NK-92 treated with Interleukin-12 subunit alpha and Interleukin-12 subunit beta, amount 100 ng/mL, for 24 hours (cell line): ENCODE measurements around the gene PRRC2A.

Source experiments
- DNase-seq: peaks from one replicate; lab custom pipeline; 2025; lab: John Stamatoyannopoulos, UW

The PRRC2A gene

DNA sequence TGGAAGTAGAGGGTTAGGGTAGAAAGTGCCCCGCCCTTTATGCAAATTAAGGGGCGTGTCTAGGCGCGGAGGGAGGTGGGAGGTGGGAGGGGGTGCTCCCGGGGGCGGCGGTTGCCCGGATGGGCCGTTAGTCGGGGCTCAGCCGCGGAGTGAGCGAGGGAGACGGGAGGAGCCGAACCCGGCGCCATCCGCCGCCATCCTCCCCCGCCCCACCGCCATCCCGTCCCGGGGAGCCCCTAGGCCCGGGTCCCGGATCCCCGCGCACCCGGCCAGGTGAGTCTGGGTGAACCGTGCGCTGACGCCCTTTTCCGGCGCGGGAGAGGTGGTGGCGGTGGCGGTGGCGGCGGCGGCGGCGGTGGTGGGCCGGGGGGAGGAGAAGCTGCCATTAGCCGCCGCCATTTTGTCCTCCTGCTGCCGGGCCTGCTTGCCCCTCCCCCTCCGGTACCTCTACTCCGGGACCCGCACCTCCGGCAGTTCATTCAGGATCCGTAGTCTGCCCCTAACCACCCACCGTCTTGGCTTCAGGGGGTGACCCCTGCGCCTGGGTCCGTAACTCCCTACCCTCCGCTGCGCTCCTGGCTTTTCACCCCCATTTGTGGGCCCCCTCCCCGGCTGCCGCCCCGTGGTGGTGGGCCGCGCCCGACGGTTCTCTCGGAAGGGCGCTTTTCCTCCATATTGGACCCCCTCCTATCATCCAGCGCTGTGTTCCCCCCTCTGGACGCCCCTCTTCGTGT, at the start of gene PRRC2A:
TSS of gene PRRC2A (plus strand) at position 130 of the 734 bp plus-strand sequence. CDS start 2,075 bp downstream, outside the sequence.
- DNase-seq = peak; percentile 100

DNA sequence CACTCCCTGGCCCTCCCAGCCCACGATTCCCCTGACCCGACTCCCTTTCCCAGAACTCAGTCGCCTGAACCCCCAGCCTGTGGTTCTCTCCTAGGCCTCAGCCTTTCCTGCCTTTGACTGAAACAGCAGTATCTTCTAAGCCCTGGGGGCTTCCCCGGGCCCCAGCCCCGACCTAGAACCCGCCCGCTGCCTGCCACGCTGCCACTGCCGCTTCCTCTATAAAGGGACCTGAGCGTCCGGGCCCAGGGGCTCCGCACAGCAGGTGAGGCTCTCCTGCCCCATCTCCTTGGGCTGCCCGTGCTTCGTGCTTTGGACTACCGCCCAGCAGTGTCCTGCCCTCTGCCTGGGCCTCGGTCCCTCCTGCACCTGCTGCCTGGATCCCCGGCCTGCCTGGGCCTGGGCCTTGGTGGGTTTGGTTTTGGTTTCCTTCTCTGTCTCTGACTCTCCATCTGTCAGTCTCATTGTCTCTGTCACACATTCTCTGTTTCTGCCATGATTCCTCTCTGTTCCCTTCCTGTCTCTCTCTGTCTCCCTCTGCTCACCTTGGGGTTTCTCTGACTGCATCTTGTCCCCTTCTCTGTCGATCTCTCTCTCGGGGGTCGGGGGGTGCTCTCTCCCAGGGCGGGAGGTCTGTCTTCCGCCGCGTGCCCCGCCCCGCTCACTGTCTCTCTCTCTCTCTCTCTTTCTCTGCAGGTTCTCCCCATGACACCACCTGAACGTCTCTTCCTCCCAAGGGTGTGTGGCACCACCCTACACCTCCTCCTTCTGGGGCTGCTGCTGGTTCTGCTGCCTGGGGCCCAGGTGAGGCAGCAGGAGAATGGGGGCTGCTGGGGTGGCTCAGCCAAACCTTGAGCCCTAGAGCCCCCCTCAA, 48.2 kb upstream of the PRRC2A start, which contains the start of gene LTA:
TSS of gene LTA (plus strand) at position 249 of the 871 bp plus-strand sequence. CDS start at position 703, 454 bp downstream.
- no peak for DNase-seq

DNA sequence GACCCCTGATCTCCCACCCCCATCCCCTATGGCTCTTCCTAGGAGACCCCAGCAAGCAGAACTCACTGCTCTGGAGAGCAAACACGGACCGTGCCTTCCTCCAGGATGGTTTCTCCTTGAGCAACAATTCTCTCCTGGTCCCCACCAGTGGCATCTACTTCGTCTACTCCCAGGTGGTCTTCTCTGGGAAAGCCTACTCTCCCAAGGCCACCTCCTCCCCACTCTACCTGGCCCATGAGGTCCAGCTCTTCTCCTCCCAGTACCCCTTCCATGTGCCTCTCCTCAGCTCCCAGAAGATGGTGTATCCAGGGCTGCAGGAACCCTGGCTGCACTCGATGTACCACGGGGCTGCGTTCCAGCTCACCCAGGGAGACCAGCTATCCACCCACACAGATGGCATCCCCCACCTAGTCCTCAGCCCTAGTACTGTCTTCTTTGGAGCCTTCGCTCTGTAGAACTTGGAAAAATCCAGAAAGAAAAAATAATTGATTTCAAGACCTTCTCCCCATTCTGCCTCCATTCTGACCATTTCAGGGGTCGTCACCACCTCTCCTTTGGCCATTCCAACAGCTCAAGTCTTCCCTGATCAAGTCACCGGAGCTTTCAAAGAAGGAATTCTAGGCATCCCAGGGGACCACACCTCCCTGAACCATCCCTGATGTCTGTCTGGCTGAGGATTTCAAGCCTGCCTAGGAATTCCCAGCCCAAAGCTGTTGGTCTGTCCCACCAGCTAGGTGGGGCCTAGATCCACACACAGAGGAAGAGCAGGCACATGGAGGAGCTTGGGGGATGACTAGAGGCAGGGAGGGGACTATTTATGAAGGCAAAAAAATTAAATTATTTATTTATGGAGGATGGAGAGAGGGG, 47.0 kb upstream of the PRRC2A start:
- DNase-seq = no peak

DNA sequence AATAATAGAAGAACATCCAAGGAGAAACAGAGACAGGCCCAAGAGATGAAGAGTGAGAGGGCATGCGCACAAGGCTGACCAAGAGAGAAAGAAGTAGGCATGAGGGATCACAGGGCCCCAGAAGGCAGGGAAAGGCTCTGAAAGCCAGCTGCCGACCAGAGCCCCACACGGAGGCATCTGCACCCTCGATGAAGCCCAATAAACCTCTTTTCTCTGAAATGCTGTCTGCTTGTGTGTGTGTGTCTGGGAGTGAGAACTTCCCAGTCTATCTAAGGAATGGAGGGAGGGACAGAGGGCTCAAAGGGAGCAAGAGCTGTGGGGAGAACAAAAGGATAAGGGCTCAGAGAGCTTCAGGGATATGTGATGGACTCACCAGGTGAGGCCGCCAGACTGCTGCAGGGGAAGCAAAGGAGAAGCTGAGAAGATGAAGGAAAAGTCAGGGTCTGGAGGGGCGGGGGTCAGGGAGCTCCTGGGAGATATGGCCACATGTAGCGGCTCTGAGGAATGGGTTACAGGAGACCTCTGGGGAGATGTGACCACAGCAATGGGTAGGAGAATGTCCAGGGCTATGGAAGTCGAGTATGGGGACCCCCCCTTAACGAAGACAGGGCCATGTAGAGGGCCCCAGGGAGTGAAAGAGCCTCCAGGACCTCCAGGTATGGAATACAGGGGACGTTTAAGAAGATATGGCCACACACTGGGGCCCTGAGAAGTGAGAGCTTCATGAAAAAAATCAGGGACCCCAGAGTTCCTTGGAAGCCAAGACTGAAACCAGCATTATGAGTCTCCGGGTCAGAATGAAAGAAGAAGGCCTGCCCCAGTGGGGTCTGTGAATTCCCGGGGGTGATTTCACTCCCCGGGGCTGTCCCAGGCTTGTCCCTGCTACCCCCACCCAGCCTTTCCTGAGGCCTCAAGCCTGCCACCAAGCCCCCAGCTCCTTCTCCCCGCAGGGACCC, 46.1 kb upstream of the PRRC2A start:
- no peak for DNase-seq

DNA sequence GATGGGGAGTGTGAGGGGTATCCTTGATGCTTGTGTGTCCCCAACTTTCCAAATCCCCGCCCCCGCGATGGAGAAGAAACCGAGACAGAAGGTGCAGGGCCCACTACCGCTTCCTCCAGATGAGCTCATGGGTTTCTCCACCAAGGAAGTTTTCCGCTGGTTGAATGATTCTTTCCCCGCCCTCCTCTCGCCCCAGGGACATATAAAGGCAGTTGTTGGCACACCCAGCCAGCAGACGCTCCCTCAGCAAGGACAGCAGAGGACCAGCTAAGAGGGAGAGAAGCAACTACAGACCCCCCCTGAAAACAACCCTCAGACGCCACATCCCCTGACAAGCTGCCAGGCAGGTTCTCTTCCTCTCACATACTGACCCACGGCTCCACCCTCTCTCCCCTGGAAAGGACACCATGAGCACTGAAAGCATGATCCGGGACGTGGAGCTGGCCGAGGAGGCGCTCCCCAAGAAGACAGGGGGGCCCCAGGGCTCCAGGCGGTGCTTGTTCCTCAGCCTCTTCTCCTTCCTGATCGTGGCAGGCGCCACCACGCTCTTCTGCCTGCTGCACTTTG, 45.1 kb upstream of the PRRC2A start, which contains the start of gene TNF:
TSS of gene TNF (plus strand) at position 231 of the 567 bp plus-strand sequence. CDS start at position 408, 177 bp downstream.
- peak; percentile 48 for DNase-seq

DNA sequence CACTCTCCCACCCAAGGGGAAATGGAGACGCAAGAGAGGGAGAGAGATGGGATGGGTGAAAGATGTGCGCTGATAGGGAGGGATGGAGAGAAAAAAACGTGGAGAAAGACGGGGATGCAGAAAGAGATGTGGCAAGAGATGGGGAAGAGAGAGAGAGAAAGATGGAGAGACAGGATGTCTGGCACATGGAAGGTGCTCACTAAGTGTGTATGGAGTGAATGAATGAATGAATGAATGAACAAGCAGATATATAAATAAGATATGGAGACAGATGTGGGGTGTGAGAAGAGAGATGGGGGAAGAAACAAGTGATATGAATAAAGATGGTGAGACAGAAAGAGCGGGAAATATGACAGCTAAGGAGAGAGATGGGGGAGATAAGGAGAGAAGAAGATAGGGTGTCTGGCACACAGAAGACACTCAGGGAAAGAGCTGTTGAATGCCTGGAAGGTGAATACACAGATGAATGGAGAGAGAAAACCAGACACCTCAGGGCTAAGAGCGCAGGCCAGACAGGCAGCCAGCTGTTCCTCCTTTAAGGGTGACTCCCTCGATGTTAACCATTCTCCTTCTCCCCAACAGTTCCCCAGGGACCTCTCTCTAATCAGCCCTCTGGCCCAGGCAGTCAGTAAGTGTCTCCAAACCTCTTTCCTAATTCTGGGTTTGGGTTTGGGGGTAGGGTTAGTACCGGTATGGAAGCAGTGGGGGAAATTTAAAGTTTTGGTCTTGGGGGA, 44.4 kb upstream of the PRRC2A start:
- no peak for DNase-seq

DNA sequence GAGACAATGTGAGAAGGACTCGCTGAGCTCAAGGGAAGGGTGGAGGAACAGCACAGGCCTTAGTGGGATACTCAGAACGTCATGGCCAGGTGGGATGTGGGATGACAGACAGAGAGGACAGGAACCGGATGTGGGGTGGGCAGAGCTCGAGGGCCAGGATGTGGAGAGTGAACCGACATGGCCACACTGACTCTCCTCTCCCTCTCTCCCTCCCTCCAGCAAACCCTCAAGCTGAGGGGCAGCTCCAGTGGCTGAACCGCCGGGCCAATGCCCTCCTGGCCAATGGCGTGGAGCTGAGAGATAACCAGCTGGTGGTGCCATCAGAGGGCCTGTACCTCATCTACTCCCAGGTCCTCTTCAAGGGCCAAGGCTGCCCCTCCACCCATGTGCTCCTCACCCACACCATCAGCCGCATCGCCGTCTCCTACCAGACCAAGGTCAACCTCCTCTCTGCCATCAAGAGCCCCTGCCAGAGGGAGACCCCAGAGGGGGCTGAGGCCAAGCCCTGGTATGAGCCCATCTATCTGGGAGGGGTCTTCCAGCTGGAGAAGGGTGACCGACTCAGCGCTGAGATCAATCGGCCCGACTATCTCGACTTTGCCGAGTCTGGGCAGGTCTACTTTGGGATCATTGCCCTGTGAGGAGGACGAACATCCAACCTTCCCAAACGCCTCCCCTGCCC, 43.5 kb upstream of the PRRC2A start:
- peak; percentile 51 for DNase-seq

DNA sequence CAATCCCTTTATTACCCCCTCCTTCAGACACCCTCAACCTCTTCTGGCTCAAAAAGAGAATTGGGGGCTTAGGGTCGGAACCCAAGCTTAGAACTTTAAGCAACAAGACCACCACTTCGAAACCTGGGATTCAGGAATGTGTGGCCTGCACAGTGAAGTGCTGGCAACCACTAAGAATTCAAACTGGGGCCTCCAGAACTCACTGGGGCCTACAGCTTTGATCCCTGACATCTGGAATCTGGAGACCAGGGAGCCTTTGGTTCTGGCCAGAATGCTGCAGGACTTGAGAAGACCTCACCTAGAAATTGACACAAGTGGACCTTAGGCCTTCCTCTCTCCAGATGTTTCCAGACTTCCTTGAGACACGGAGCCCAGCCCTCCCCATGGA, 42.9 kb upstream of the PRRC2A start:
- DNase-seq = no peak

DNA sequence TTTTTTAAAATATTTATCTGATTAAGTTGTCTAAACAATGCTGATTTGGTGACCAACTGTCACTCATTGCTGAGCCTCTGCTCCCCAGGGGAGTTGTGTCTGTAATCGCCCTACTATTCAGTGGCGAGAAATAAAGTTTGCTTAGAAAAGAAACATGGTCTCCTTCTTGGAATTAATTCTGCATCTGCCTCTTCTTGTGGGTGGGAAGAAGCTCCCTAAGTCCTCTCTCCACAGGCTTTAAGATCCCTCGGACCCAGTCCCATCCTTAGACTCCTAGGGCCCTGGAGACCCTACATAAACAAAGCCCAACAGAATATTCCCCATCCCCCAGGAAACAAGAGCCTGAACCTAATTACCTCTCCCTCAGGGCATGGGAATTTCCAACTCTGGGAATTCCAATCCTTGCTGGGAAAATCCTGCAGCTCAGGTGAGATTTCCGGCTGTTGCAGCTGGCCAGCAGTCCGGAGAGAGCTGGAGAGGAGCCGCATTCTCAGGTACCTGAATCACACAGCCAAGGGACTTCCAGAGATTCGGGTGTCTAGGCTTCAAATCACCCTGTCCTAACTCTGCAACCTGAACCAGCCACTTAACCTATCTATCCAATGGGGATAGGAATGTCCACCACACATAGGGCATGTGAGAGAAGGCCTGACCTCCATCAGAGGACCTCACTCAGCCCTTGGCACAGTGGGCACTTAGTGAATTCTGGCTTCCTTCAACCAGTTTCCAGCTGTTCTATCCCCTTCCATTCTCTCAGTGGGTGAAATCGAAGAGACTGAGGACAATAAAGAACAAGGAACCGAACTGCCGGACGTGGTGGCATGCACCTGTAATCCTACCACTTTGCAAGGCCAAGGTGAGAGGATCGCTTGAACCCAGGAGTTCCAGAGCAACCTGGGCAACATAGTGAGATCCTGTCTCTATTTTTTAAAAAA, 42.1 kb upstream of the PRRC2A start:
- no peak for DNase-seq

DNA sequence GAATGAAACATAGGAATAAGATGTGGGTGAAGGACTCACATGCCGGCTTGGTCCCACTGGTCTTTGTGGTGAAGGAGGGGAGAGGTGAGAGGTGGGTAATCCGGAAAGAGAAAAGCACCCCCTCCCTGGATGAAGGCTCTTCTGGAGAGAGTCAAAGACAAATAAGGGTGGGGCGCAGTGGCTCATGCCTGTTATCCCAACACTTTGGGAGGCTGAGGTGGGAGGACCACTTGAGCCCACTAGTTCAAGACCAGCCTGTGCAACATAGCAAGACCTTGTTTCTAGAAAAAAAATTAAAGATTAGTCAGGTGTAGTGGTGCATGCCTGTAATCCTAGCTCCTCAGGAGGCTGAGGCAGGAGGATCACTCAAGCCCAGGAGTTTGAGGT, 41.4 kb upstream of the PRRC2A start:
- DNase-seq = no peak

DNA sequence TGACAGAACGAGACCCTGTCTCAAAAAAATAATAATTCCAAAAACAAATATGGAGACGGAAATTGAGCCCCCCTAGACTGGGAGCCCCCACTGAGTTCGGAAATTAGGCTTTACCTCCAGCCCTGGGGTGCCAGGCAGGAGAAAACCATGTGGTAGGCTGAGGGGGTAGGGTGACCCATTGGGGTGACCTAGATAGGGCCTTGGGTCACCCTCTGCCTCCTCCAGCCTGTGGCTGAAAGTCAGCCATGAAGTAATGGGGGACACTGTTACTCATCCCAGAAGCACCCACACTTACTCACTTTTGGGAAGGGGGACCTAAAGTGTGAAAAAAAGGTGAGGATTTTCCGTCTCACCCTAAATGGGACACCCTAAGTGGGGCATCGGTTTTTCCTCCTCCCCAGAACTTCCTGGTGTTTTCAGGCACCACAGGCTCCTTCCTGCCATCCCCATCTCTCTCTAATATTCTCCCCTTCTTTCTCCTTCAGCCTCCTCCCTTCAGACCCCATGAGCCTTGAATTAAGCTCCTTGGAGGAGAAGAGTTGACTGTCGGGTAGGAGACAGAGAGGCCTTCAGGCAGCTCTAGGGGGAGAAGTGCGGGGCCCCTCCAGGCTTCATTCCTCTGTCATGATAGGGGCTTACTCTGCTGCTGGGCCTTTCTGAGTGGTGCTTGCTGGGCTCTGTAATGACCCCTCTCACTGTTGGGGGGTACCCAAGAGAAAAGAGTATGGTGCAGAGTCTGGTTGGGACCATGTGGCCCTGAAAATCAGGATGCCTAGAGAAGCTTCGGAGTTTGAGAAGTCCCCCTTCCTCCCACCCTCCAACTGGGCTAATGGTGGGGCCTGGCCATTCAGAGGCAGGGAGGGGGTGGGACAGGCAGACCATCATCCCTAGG, 40.7 kb upstream of the PRRC2A start:
- DNase-seq = no peak

DNA sequence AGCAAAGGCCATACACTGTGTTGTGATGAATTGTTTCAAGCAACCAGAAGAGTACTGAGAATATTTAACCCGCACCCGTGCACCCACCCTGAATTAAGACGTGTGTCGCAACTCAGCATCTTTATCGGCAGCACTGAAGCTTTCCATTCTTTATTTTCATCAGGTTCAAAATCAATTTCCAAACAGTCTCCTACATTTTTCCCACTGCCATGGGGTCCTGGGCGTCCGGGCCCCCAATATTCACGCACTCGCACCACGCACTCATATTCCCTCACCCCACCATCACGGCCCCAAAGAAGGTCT, 40.1 kb upstream of the PRRC2A start:
- DNase-seq = no peak

DNA sequence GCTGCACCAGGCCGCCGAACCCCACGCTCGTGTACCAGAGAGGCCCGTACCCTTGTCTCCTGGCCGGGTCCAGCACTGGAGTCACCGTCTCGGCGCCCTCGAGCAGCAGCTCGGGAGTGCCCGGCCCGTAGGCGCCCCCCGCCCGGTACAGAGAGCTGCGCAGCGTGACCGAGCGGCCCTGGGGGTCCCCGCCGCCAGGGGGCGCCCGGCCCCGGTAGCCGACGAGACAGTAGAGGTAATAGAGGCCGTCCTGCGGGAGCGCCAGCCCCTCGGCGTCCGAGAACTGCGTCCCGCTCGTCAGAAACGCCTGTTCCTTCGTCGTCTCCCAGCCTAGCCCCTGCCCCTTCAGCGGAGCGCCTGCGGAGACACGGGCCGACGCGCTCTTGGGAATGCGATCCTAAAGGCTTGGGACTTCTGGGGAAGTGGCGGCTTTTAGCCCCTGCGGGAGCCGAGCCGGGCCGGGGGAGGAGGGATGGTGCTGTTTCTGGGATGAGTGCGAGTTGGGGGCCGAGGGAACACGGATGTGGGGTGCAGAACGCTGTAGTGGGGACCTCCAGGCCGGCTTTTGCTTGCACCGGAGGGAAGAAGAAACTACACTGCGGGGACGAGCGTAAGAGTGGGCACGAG, 39.6 kb upstream of the PRRC2A start:
- DNase-seq = peak; percentile 78

DNA sequence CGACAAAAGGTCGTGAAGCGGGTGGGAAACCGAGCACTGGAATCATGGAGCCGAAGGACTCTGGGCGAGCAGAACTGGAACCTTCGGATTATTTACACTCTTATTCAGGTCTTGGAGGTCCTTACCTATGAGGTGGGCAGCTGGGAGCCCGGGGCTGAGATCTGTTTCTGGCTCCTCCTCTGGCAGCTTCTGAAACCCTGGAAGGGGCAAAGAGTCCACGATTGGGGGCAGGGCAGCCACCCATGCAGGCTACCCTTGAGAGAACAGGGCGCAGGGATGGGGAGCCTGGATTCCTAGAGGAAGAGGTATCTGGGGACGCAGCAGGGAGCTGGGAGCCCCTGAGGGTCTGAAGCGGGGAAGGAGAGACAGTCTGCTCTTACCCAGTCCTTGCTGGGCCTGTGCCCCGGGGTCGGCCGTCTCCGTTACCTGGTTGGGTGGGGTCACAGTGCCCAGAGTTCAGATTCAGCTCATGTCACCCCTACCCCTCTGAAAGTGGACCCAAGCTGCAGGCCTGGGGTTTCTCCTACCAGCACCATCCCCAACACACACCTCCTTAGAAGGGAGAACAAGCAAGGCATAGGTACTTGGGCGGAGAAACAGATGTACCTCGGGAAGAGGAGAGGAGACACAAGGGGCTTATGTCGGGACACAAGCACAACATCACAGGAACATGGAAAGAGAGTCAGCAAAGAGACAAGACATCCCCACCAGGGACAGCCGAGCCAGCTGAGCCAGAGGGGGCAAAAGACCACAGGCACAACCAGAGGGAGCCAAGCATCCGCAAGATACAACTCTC, 38.9 kb upstream of the PRRC2A start:
- no peak for DNase-seq

DNA sequence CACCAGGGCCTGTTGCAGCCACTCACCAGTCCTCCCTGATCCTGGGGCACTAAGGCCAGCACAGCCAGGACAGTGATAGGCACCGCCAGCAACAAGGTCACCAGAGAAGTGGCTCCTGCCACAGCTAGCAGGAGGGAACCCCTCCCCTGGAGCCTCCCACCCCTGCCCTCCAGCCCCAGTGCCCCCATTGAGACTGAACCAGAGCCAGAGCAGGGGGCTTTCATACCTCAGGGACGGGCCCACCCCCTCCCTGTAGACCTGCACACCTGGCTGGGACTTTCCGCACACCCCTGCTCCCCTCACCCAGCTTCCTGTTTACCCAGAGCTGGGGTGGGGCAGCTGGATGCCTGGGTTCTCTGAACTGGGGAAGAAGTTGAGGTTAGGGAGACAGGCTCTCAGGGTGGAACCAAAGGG, 38.3 kb upstream of the PRRC2A start, which contains the start of gene LTB:
TSS of gene LTB (minus strand) at position 195 of the 414 bp plus-strand sequence. CDS start at position 188, 7 bp downstream.
- DNase-seq = peak; percentile 70

DNA sequence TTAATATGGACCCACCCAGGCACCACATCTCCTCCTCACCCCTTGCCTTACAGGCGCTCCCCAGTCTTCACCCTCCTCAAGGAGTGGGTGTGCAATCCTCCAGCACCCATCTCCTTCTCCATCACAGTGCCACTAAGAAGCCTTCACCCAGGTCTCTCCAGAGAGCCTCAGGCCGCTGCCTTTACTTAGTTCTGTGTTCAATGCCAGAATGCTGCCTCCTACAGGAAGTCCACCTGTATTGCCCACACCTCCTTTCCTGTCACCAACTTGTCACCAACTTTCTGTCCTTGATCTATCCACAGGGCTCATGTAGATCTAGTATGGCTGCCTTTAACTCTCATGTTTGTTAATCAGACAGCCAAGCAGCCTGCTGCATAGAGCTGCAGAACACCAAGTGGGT, 35.0 kb upstream of the PRRC2A start:
- no peak for DNase-seq
